ENCODE measurements around the gene MDFI. TPM values are rescaled to one million over a fixed set of nuclear protein-coding genes. Genes with fewer than 3 reads are reported as not detected.

MDFI gene
- total and polyA plus RNA-seq, 9 of the 15 experiments (the other 6 are each of a cell fraction or from before 2014, with no cell fraction given): not detected

DNA sequence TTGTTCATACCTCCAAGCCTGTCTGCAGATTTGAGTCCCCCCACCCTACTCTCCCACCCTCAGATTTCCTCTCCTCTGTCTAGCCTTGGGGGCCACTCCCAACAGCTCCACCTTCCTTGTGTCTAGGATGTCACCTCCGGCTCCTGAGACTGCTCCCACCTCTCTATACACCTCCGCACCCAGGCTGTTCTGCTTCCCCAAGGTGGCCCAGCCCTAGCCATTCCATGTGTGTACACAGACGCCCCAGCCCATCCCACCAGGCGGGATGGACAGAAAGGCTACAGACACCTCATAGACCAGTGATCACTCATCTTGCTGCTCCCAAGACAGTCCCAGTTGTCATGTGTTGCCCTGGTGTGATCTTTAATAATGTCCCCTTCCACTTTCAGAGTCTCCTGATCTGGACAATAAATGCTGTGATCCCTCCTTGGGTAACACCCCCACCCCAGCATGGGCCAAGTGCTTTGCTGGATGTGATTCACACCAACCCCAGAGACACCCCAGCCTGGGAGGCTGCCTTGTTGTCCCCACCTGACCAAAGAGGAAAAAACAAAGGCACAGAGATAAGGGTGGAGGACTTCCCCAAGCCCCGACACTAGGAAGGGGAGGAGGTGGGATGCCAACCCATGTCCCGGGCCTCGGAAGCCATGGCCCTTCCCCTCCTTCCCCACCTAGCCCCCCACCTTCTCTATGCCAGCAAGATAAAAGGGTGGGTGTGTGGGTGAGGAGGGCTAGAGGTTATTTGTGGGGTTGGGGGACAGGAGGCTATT is 36.1 kb downstream of the MDFI start:
- H3K9me1 ChIP-seq (ENCODE audit: control insufficient read depth, insufficient read depth, low read length): no peaks in the 10 kb centered on the region
- DNase-seq (ENCODE audit: extremely low read depth in 1 of 4, low spot score in 3 of 4) (no peak), ATAC-seq (0 out of 3 replicates have a peak, but pooled peaks have one; percentile 15), FAIRE-seq (no peak)
- peaks cover 5% of the 10 kb centered on the region; the same call in 1 of the 2 replicates for H4K20me1 ChIP-seq (replicated peaks; ENCODE audit: control insufficient read depth, insufficient read depth, low read length)
- CTCF ChIA-PET (ENCODE audit: low intra/inter-chr PET ratio): no interaction called here
- H3K4me3 ChIP-seq: no peak overlapping the region
- POLR2A ChIA-PET: interaction anchor here (0.5 to 0.8 kb wide), 7 partner anchors 8 to 552 kb away, joined by 3 to 4 read pairs (median 4); no protein-coding TSS in a partner anchor
- no peaks in the 10 kb centered on the region for H3K36me3 ChIP-seq (ENCODE audit: control insufficient read depth, insufficient read depth, low read length)
- H3K27me3 ChIP-seq (ENCODE audit: control insufficient read depth in 2 of 2, insufficient read depth in 2 of 2, low read length in 2 of 2): peaks cover 34 to 73% of the 10 kb centered on the region in 2 experiments; a peak in 4 of 5 replicates
- intact Hi-C loops (cut with micrococcal nuclease) (no loop called here), in situ Hi-C loops (cut with MboI) (no loop called here)
- H3K27ac ChIP-seq (ENCODE audit: extremely low read depth, low read depth, low read length): no peak overlapping the region
- 2% methylated on average over 7 of the region's 7 CpGs for WGBS (ENCODE audit: insufficient coverage, low coverage, missing lambda C conversion rate)
- no peak overlapping the region for H3K4me2 ChIP-seq (ENCODE audit: insufficient read depth, low read length)
- no peak overlapping the region for H2AFZ ChIP-seq (ENCODE audit: low read depth, low read length)
- no peaks in the 10 kb centered on the region for H3K79me2 ChIP-seq (ENCODE audit: control insufficient read depth, insufficient read depth, low read length)
- no peak overlapping the region for H3K9ac ChIP-seq (ENCODE audit: insufficient read depth in 1 of 2, low read depth in 2 of 2, low read length in 2 of 2)
- peaks cover 0 to 3% of the 10 kb centered on the region in 2 experiments; a peak in 1 of 5 replicates for H3K4me1 ChIP-seq (replicated peaks in 1 of 2; ENCODE audit: control insufficient read depth in 2 of 2, insufficient read depth in 2 of 2, low read length in 2 of 2)
- H3K9me3 ChIP-seq (replicated peaks; ENCODE audit: control insufficient read depth, insufficient read depth, low read depth, low read length): no peaks in the 10 kb centered on the region
- no TSS peak for BruUV-seq (replicated peaks)
- no peak for TF ChIP-seq ZNF589 (CRISPR knock-in tag; IDR thresholded peaks at IDR 0.05; ENCODE audit: low read depth)
- no peak for TF ChIP-seq HSF4 (CRISPR knock-in tag; IDR thresholded peaks at IDR 0.05; ENCODE audit: borderline replicate concordance)
- no peak for TF ChIP-seq ZKSCAN1 (IDR thresholded peaks at IDR 0.05; ENCODE audit: low read depth, low read length)
- no peak for TF ChIP-seq SMARCE1 (IDR thresholded peaks at IDR 0.05)
- TF ChIP-seq RAD21 (CRISPR knock-in tag; conservative IDR thresholded peaks at IDR 0.05 in 1 of 2, IDR thresholded peaks at IDR 0.05 in 1 of 2): no peak
